ENCODE data around the gene ZNF550. TPM values are rescaled to one million over a fixed set of nuclear protein-coding genes. Genes with fewer than 3 reads are reported as not detected.

ZNF550 gene
- 2.6 to 4.2 TPM (median 3.9 TPM) in 5 replicates for total RNA-seq (2022; extraction: Qiagen RNA extraction)

DNA sequence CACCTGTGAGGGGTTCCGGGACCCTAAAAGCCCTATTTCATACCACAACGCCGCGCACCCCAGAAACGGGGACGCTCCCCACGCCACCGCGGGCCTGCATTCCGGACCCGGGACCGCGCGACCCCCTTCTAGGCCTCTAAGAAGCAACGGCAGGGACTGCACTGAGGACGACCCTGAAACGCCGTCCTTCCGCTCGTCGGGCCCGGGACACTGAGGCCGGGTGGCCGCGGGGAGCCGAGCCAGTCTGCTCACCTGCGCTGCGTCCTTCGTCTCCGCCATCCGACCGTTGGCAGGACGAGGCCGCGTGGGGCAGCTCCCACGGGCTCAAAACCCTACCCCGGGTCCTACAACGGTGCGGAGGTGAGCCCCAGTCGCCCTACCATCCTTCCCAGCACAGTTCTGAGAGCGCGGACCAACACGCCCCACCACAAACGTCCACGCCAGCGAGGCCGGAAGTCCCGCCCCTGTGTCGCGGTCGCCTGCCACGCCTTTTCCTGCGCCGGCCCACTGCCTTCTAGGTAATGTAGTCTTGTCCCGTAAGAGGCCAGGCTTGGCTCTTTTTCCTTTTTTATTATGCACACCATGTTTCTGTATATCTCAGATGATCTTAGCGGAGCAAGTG lies at the start of gene ZNF550:
TSS of gene ZNF550 (minus strand) at position 460 of the 622 bp plus-strand sequence. CDS start at position 279, 181 bp downstream.

DNA sequence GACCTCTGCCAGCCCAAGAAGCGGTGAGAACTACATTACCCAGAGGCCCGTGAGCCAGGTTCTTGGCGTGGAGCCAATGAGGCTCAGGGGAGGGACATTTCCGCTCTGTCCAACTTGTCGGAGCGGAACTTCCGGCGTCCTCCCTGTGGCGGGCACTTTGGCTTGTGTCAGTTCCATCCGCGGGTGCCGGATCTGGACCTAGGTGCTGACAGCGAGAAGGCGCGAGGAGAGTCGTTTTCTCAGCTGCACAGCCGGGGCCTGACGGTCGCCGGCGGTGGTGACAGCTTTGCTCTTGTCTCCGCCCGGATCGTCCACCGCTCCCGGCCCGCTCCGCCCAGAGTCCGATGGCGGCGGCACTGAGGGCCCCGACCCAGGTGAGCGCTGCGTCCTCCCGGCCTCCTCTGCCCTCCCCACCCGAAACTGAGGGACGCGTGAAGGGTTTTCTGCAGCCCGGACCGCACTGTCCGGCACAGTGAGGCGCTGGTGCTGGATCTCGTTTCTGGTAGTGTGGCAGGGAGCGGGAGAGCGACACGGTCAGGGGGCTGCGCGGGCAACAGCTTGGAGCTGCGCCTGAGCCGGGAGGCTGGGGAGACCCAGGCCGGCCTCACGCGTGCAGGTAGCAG lies 40.2 kb upstream of the ZNF550 start, which contains the start of gene ZNF530:
TSS of gene ZNF530 (plus strand) at position 125 of the 623 bp plus-strand sequence. CDS start 4,461 bp downstream, outside the sequence.

DNA sequence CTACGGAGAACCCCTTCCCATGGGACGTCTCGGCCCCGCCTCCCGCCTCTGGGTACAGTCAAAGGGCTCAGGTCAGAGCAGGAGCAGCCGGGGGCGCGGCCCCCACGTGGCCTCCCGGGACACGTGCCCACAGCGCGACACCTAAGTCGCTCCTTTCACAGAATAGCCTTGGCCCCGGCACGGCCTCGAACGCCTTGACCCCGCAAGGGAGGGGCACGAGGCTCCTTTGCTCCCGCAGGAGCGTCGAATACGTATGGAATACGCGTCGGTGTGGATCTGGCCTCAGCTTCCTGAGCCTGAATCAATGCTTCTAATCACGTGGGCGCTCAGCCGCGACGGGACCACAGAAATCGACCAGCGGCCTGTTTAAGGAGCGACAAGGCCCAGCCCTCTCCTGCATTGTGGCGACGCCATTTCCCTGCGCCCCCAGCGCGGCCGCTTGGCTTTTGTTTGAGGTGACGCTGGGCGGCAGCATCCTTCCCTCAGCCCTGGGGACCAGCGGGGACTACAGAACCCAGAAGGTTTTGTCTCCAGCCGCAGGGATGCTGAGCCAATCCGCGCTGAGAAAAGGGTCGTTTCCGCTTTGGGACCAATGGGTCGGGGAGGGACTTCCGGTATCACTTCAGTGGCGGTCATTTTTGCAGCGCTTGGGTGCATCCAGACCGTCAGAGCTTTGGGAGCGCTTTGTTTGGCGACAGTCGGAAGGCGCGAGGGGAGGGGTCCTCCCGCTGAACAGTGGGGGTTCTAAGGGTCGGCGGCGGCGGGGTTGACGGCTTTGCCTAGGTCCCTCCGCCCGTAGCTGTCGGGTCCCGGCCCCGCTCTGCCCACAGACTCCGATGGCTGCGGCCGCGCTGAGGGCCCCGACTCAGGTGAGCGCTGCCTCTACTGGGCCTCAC lies 24.1 kb upstream of the ZNF550 start, which contains the start of gene ZIK1:
TSS of gene ZIK1 (plus strand) at position 625 of the 896 bp plus-strand sequence. CDS start at position 837, 212 bp downstream.

DNA sequence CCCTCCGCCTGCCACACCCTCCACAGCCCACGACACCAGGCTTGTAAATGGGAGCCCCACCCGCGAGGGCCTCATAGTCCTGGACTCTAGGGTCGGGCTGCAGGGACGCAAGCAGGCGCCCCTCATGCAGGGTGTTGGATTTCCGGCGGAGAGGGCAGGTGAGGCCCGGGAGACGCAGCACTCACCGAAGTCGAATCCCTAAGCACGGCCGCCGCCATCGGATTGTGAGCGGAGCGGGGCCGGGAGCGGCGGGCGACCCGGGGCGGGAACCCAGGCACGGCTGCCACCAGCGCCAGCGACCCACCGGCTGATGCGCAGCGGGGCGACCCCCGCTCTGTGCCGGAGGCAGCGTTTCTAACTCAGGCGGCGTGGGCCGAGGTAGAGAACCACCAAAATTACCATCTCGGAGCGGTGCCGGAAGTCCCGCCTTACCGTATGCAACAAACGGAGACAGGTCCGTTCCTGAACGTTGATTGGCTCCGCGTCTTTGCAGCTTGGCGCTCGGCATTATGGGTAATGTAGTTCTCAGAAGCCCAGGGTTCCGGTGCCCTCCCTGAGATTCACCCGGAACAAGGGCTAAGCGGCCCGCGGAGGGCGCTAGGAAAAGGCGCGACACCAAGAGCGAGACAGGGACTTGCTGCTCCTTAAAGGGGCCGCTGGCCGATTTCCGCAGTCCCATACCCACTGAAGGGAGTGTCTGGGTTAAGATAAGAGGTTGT lies 19.0 kb upstream of the ZNF550 start, which contains the start of gene ZNF416:
TSS of gene ZNF416 (minus strand) at position 425 of the 719 bp plus-strand sequence. CDS start at position 218, 207 bp downstream.

DNA sequence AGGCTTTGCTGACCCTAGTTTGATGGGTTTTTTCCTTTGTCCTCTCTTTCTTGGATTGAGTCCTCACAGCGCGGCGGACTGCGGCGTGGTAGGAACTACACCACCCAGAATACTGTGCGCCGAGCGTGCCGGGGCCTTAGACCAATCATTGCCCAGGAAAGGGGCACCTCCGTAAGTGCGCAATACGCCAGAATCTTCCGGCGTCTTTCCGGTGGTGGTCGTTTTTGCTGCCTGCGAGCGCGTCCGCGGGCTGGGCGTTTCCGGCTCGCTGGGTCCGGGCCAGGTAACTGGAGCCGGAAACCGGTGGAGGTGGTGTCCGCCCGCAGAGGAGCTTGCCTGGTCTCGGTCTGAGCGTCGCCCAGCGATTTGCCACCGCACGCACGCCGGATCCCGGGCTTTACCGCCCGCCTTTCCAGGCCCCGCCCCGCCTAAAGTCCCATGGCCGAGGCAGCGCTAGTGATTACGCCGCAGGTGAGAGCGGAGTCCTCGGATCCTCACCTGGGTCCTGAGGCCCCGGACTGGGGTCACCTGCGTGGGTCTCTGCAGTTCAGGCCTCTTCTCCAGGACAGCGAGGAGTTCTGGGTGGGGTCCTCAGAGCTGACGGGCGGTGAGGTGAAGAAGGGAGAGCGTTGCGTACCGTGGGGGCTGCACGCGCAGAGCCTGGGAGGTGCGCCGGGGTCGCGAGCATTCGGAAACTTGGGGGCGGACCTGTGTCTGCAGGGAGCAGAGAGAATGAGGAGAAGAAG lies 32.4 kb downstream of the ZNF550 start, which contains the start of gene ZNF549:
TSS of gene ZNF549 (plus strand) at position 221 of the 746 bp plus-strand sequence. CDS start at position 439, 218 bp downstream.

DNA sequence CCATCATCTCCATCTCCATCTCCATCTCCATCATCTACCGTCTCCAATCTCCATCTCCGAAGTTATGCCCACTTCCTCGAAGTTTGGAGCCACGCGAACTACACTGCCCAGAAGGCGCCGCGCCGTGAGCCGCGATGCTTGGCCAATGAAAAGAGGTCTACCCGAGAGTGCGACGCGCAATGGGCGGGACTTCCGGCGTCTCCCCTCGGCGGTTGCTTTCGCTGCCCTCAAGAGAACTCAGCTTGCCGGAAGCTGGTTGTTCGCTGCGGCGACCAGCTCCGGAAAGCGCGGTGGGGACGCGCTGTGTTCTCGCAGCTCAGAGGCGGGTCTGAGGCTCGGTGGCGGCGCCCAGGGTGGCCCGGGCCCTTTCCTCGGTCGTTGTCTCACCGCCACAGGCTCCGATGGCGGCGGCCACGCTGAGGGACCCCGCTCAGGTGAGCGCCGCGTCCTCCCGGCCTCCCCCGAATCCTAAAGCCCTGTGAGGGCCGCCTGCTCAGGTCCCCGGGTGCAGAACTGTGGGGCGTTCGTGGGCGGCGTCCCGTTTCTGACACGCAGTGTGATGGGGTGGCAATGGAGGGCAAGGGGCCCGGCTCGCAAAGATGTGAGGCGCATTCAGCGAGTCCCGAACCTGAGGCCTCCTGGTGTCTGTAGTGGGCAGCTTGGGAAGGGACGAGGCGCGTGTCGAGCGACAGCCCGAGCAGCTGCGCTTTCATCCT lies 59.8 kb downstream of the ZNF550 start, which contains the start of gene ZNF773:
TSS of gene ZNF773 (plus strand) at position 259 of the 716 bp plus-strand sequence. CDS start at position 402, 143 bp downstream.

DNA sequence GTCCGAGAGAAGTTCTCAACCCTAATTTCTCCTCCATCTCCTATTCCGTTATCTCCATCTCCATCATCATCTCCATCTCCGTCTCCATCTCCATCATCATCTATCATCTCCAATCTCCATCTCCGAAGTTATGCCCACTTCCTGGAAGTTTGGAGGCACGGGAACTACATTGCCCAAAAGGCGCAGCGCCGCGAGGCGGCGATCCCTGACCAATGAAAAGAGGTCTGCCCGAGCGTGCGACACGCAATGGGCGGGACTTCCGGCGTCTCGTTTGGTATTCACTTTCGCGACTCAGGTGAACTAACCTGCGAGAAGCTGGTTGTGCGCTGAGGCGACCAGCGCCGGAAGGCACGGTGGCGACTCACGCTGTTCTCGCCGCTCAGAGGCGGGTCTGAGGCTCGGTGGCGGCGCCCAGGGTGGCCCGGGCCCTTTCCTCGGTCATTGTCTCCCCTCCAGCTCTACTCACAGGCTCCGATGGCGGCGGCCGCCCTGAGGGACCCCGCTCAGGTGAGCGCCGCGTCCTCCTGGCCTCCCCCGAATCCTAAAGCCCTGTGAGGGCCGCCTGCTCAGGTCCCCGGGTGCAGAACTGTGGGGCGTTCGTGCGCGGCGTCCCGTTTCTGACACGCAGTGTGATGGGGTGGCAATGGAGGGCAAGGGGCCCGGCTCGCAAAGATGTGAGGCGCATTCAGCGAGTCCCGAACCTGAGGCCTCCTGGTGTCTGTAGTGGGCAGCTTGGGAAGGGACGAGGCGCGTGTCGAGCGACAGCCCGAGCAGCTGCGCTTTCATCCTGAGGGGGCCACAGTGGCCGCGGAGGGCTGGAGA lies 72.0 kb downstream of the ZNF550 start, which contains the start of gene ZNF419:
TSS of gene ZNF419 (plus strand) at position 274 of the 822 bp plus-strand sequence. CDS start at position 475, 201 bp downstream.

Other genes with a start within 250 kb of the ZNF550 start
- 1.6 to 1.9 TPM (median 1.7 TPM) in 5 replicates for gene ZNF543, start 239.4 kb downstream of the ZNF550 start, total RNA-seq (2022; extraction: Qiagen RNA extraction)
- 2.2 to 2.6 TPM (median 2.2 TPM) in 5 replicates for gene ZNF304, start 208.6 kb downstream of the ZNF550 start, total RNA-seq (2022; extraction: Qiagen RNA extraction)
- 13.1 to 17.4 TPM (median 13.3 TPM) in 5 replicates for gene TRAPPC2B, start 196.3 kb downstream of the ZNF550 start, total RNA-seq (2022; extraction: Qiagen RNA extraction)
- 1.0 to 1.7 TPM (median 1.5 TPM) in 5 replicates for gene ZNF547, start 196.3 kb downstream of the ZNF550 start, total RNA-seq (2022; extraction: Qiagen RNA extraction)
- 3.8 to 4.8 TPM (median 4.0 TPM) in 5 replicates for gene ZNF548, start 170.0 kb downstream of the ZNF550 start, total RNA-seq (2022; extraction: Qiagen RNA extraction)
- 5.0 to 7.8 TPM (median 5.2 TPM) in 5 replicates for gene ZNF17, start 148.7 kb downstream of the ZNF550 start, total RNA-seq (2022; extraction: Qiagen RNA extraction)
- gene ZNF749, start 124.5 kb downstream of the ZNF550 start, total RNA-seq (2022; extraction: Qiagen RNA extraction), result 12.5 to 13.8 TPM (median 13.5 TPM) in 5 replicates
- 0.06 to 0.13 TPM in 2 of 5 replicates, not detected in the others for gene VN1R1, start 102.7 kb downstream of the ZNF550 start, total RNA-seq (2022; extraction: Qiagen RNA extraction)
- 0.86 to 1.8 TPM (median 1.6 TPM) in 5 replicates for gene ZNF772, start 82.3 kb downstream of the ZNF550 start, total RNA-seq (2022; extraction: Qiagen RNA extraction)
- 5.3 to 6.8 TPM (median 6.5 TPM) in 5 replicates for gene ZNF419, start 72.1 kb downstream of the ZNF550 start, total RNA-seq (2022; extraction: Qiagen RNA extraction)
- gene ZNF773, start 59.9 kb downstream of the ZNF550 start, total RNA-seq (2022; extraction: Qiagen RNA extraction), result 4.2 to 5.7 TPM (median 4.9 TPM) in 5 replicates
- gene ZNF549, start 32.5 kb downstream of the ZNF550 start, total RNA-seq (2022; extraction: Qiagen RNA extraction), result 1.7 to 2.0 TPM (median 1.8 TPM) in 5 replicates
- 3.8 to 5.0 TPM (median 4.4 TPM) in 5 replicates for gene ZNF416, start 19.0 kb upstream of the ZNF550 start, total RNA-seq (2022; extraction: Qiagen RNA extraction)
- 0.03 to 0.08 TPM in 2 of 5 replicates, not detected in the others for gene ZIK1, start 24.3 kb upstream of the ZNF550 start, total RNA-seq (2022; extraction: Qiagen RNA extraction)
- gene ZNF530, start 40.0 kb upstream of the ZNF550 start, total RNA-seq (2022; extraction: Qiagen RNA extraction), result 4.3 to 5.1 TPM (median 4.6 TPM) in 5 replicates
- gene ZNF134, start 54.4 kb upstream of the ZNF550 start, total RNA-seq (2022; extraction: Qiagen RNA extraction), result 7.3 to 9.0 TPM (median 8.1 TPM) in 5 replicates
- 6.3 to 6.9 TPM (median 6.8 TPM) in 5 replicates for gene ZNF211, start 73.3 kb upstream of the ZNF550 start, total RNA-seq (2022; extraction: Qiagen RNA extraction)
- gene ZSCAN4, start 109.1 kb upstream of the ZNF550 start, total RNA-seq (2022; extraction: Qiagen RNA extraction), result not detected in 5 replicates
- 4.4 to 6.4 TPM (median 5.4 TPM) in 5 replicates for gene ZNF551, start 122.1 kb upstream of the ZNF550 start, total RNA-seq (2022; extraction: Qiagen RNA extraction)
- gene ZNF154, start 149.3 kb upstream of the ZNF550 start, total RNA-seq (2022; extraction: Qiagen RNA extraction), result not detected in 5 replicates
- 0.88 to 1.1 TPM (median 1.1 TPM) in 5 replicates for gene ZNF671, start 167.8 kb upstream of the ZNF550 start, total RNA-seq (2022; extraction: Qiagen RNA extraction)
- gene ZNF776, start 187.0 kb upstream of the ZNF550 start, total RNA-seq (2022; extraction: Qiagen RNA extraction), result 5.5 to 6.9 TPM (median 5.6 TPM) in 5 replicates
- gene ZNF586, start 209.8 kb upstream of the ZNF550 start, total RNA-seq (2022; extraction: Qiagen RNA extraction), result 5.6 to 7.2 TPM (median 6.4 TPM) in 5 replicates

Measured in A549 treated with dexamethasone at 1 μM for 4 hours (cell line).